Measurements from ENCODE around the gene HSD3B7. TPM values are rescaled to one million over a fixed set of nuclear protein-coding genes. Genes with fewer than 3 reads are reported as not detected.
A peak's percentile ranks its signal among the peaks of the same experiment; 100 is the strongest.

HSD3B7 gene
- total RNA-seq, 1 donor from 2014 or later: 5.5 TPM

DNA sequence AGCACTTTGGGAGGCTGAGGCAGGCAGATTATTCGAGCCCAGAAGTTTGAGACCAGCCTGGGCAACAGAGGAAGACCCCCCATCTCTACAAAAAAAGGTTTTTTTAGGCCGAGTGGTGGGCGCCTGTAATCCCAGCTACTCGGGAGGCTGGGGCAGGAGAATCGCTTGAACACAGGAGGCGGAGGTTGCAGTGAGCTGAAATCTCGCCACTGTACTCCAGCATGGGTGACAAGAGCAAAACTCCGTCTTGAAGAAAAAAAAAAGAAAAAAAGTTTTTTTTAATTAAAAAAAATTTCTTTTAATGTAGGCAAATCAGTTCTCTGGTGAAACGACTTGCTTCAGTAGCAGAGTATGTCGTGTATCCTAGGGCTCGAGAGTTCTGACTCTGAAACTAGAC, 10.9 kb downstream of the HSD3B7 start:
- H3K36me3 ChIP-seq: no peaks in the 10 kb centered on the region
- DNase-seq: no peak
- intact Hi-C loops (cut with micrococcal nuclease): no loop called here
- H3K4me3 ChIP-seq: no peak overlapping the region
- H3K27me3 ChIP-seq (ENCODE audit: low read depth): no peaks in the 10 kb centered on the region
- peaks cover 21% of the 10 kb centered on the region for H3K4me1 ChIP-seq
- TF ChIP-seq, protein P1, sequence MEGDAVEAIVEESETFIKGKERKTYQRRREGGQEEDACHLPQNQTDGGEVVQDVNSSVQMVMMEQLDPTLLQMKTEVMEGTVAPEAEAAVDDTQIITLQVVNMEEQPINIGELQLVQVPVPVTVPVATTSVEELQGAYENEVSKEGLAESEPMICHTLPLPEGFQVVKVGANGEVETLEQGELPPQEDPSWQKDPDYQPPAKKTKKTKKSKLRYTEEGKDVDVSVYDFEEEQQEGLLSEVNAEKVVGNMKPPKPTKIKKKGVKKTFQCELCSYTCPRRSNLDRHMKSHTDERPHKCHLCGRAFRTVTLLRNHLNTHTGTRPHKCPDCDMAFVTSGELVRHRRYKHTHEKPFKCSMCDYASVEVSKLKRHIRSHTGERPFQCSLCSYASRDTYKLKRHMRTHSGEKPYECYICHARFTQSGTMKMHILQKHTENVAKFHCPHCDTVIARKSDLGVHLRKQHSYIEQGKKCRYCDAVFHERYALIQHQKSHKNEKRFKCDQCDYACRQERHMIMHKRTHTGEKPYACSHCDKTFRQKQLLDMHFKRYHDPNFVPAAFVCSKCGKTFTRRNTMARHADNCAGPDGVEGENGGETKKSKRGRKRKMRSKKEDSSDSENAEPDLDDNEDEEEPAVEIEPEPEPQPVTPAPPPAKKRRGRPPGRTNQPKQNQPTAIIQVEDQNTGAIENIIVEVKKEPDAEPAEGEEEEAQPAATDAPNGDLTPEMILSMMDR (IDR thresholded peaks at IDR 0.05; ENCODE audit: borderline replicate concordance): no peak
- H3K27ac ChIP-seq (replicated peaks): peak overlapping the region; percentile 67
- H3K9me3 ChIP-seq (replicated peaks): no peaks in the 10 kb centered on the region

DNA sequence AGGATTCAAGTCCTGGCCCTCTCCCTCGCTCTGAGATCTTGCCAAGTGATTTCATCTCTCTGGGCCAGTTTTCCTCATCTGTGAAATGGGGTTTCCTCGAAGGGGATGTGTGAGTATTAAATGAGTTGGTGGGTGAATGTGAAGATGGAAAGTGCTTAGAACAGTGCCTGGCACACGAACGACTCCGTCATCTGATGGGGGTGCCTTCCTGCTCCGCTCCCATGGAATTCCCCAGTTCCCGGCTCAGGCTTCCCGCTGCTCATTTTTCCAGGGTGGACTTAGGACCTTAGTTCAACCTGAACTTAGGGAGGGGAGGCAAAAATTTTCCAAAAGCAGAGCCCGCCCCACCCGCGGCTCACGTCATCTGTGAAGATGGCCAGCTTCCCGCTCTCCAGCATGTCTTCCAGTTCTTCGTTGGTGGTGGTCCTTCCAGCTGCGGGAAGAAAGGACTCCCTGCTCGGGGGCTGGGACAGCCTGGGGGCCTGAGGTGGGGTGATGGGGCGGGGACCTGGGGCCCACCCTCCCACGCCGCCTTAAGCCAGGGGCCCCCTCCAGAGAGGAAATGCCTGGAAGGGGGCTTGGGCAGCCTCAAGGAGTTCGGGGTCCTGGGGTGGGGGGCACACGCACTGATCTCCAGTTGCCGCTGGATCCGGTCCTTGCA, 11.4 kb downstream of the HSD3B7 start:
- intact Hi-C loops (cut with micrococcal nuclease): no loop called here

DNA sequence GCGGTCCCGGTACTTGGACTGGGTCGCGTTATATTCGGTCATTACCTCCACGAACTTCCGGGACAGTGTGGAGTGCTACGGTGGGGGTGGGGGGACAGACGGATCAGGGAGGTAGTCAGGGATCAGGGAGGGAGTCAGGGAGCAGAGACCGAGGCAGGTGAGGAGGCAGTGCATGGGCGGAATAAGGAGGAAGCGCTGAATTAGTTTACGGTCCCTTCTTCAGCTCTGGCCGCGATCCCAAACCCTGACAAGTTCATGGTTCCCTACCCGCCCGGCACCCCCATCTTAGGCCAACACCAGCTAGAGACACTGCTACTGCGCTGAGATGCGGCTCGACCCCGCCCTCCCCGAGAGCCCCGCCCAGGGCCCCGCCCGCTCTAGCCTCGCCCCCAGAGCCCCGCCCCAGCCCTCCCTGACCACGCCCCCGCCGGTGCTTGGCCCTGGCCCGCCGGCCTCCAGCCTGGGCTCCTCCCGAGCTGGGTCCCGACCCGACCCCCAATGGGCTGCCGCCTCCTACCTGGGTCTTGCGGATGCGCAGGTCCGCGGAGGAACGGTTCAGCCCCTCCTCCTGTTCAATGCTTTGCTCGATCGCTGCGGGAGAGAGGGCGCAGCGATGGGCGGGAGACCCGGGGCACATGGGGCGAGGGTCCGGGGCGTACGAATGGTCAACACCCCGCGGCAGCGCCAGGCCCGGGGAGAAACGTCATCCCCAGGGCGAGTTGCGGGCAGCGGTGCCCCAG, 12.1 kb downstream of the HSD3B7 start:
- peaks cover 25% of the 10 kb centered on the region for H3K4me1 ChIP-seq
- TF ChIP-seq, protein P1 (IDR thresholded peaks at IDR 0.05; ENCODE audit: borderline replicate concordance): no peak
- intact Hi-C loops (cut with micrococcal nuclease): no loop called here

More for the DNA sequence above, 11.4 kb downstream of the HSD3B7 start:
- Histone ChIP-seq H3K27ac (replicated peaks) (peak overlapping the region; percentile 67), H3K36me3 (no peaks in the 10 kb centered on the region), H3K4me3 (peak overlapping the region; percentile 68), H3K9me3 (replicated peaks) (no peaks in the 10 kb centered on the region), H3K4me1 (peaks cover 21% of the 10 kb centered on the region), H3K27me3 (ENCODE audit: low read depth) (no peaks in the 10 kb centered on the region)
- TF ChIP-seq, protein P1 (IDR thresholded peaks at IDR 0.05; ENCODE audit: borderline replicate concordance): no peak
- no peak for DNase-seq

DNA sequence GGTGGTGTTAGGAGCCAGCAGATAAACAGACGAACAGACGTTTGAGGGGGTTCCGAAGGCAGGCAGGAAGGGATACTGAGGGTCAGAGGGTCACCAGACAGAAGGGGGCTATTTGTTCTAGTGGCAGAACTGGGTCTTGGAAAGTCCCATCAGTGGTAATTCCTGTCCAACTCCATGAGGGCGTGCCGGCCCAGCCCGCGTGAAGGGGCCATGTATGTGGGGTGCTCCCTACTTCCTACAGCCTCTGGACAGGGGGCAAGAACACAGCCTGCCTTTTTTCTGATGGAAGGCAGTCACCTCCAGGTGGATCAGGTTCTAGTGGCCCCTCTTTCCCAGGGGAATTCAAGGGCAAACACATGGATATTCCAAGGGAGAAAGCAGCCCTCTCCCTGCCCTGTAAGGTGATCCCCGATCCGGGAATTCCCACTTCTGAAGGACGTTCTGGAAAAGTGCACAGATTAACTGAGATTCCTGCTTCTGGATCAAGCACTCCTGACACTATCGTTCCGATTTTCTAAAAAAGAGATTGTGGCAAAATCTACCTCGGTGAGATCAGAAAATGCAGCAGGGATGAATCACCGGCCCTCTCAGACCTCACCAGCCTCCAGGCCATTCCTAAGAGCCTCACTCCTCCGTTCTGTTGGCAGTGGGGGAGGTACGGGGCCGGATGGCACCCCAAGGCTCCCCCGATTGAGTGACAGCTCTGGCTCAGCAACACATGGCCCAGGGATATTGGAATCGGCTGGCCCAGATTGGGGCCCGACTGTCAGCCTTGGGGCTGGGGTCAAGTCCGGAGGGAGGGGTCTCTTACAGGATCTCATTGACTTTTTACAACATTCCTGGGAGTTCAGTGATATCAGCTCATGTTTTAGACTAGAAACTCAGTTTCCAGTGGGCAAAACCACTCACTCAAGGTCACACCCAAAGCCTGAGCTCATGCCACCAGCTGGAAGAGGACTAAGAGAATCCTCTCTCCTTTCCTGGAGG, 13.0 kb downstream of the HSD3B7 start:
- no peaks in the 10 kb centered on the region for H3K27me3 ChIP-seq (ENCODE audit: low read depth)
- intact Hi-C loops (cut with micrococcal nuclease): no loop called here
- no peak for DNase-seq
- H3K27ac ChIP-seq (replicated peaks): peak overlapping the region; percentile 63
- peaks cover 25% of the 10 kb centered on the region for H3K4me1 ChIP-seq
- H3K9me3 ChIP-seq (replicated peaks): no peaks in the 10 kb centered on the region
- peak overlapping the region; percentile 68 for H3K4me3 ChIP-seq
- TF ChIP-seq, protein P1 (IDR thresholded peaks at IDR 0.05; ENCODE audit: borderline replicate concordance): no peak
- no peaks in the 10 kb centered on the region for H3K36me3 ChIP-seq

More for the DNA sequence above, 12.1 kb downstream of the HSD3B7 start:
- no peaks in the 10 kb centered on the region for H3K27me3 ChIP-seq (ENCODE audit: low read depth)
- H3K27ac ChIP-seq (replicated peaks): peak overlapping the region; percentile 67
- no peaks in the 10 kb centered on the region for H3K36me3 ChIP-seq
- H3K9me3 ChIP-seq (replicated peaks): no peaks in the 10 kb centered on the region
- peak overlapping the region; percentile 68 for H3K4me3 ChIP-seq
- peak; percentile 86 for DNase-seq
